DOHH2 (cell line): Measurements from ENCODE around the gene ERP29.

Experiments
- H3F3A ChIP-seq: fragments of 200-600 bp; sonication (generic), shearing (Covaris generic); 2 replicates; pipeline ENCODE4 v1.6.0; 2016; ENCODE audit warnings: antibody characterized with exemption, mild to moderate bottlenecking; ENCODE audit not compliant: control insufficient read depth, insufficient read depth
- H3K27ac ChIP-seq: fragments of 200-600 bp; sonication (generic); 2 replicates; pipeline ENCODE4 v1.5.1; 2014; ENCODE audit warnings: low read depth, mild to moderate bottlenecking, low read length, moderate library complexity
- H3K27me3 ChIP-seq: fragments of 200-600 bp; sonication (generic); 2 replicates; pipeline ENCODE4 v1.6.1; 2014; ENCODE audit warnings: mild to moderate bottlenecking, low read length, mixed read lengths; ENCODE audit not compliant: control insufficient read depth
- H3K36me3 ChIP-seq: fragments of 200-600 bp; sonication (generic); 2 replicates; pipeline ENCODE4 v1.6.1; 2014; ENCODE audit warnings: mild to moderate bottlenecking, low read length, moderate library complexity, mixed read lengths; ENCODE audit not compliant: control insufficient read depth
- H3K4me1 ChIP-seq: fragments of 200-600 bp; sonication (generic); 2 replicates; pipeline ENCODE4 v1.6.1; 2014; ENCODE audit warnings: mild to moderate bottlenecking, low read length, mixed read lengths; ENCODE audit not compliant: control insufficient read depth
- H3K4me2 ChIP-seq: fragments of 200-600 bp; sonication (generic); 2 replicates; pipeline ENCODE4 v1.6.0; 2014; ENCODE audit warnings: mild to moderate bottlenecking, low read length, moderate library complexity
- H3K4me3 ChIP-seq: fragments of 200-600 bp; sonication (generic); 2 replicates; pipeline ENCODE4 v1.5.1; 2014; ENCODE audit warnings: mild to moderate bottlenecking, low read length, mixed read lengths
- H3K79me2 ChIP-seq: fragments of 200-600 bp; sonication (generic); 2 replicates; pipeline ENCODE4 v1.6.1; 2014; ENCODE audit warnings: mild to moderate bottlenecking, low read length, mixed read lengths; ENCODE audit not compliant: control insufficient read depth
- H3K9me2 ChIP-seq: fragments of 200-600 bp; sonication (generic); replicated peaks from 2 replicates; pipeline ENCODE4 v1.6.1; 2014; ENCODE audit warnings: mild to moderate bottlenecking, low read length, mixed read lengths; ENCODE audit not compliant: control insufficient read depth
- H3K9me3 ChIP-seq: fragments of 200-600 bp; sonication (generic); 2 replicates; pipeline ENCODE4 v1.6.1; 2014; ENCODE audit warnings: antibody characterized with exemption, low read length, mixed read lengths; ENCODE audit not compliant: control insufficient read depth, insufficient read depth
- H4K20me1 ChIP-seq: fragments of 200-600 bp; sonication (generic); 2 replicates; pipeline ENCODE4 v1.6.0; 2014; ENCODE audit warnings: low read depth, mild to moderate bottlenecking, antibody characterized with exemption, low read length, moderate library complexity; ENCODE audit not compliant: control insufficient read depth, insufficient read depth
- CTCF ChIP-seq: fragments of 200-600 bp; sonication (generic); IDR thresholded peaks from one replicate; pipeline ENCODE4 v1.5.1; 2014; ENCODE audit warnings: antibody characterized with exemption, mild to moderate bottlenecking, low read depth, low read length; ENCODE audit not compliant: poor library complexity, severe bottlenecking
- EZH2phosphoT487 ChIP-seq: fragments of 200-600 bp; sonication (generic); IDR thresholded peaks from 2 replicates; pipeline ENCODE4 v1.6.1; 2017; ENCODE audit warnings: borderline replicate concordance, mild to moderate bottlenecking, antibody characterized with exemption, low read length, moderate library complexity, mixed read lengths

Gene ERP29

GRCh38 chr12:112061137-112061536, 47.9 kb downstream of the ERP29 start:
- H3K79me2 ChIP-seq, result no peaks in the 10 kb centered on the region

DNA sequence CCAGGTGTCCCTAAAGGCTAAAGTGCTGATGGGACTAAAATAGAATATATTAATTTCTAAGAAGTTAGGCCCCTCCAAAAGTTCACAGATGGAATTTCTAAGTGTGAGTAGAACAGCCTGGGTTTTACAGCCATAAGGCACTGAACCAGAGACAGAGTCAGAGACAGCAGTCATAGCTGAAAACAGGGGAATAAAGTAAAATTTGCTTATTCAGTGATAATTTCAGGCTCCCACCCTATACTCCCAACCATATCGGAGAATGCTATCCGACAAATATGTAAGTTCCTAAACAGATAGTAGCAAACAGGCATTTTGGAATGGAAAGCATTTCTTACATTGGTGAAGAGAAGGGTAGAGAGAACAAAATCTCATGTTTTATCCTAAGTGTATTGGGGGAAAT, 50.0 kb downstream of the ERP29 start:
- Histone ChIP-seq H3F3A (peaks cover 5% of the 10 kb centered on the region; the same call in 1 of the 2 replicates), H3K79me2 (no peaks in the 10 kb centered on the region), H3K9me3 (no peaks in the 10 kb centered on the region), H4K20me1 (no peaks in the 10 kb centered on the region), H3K4me2 (no peak overlapping the region), H3K36me3 (peaks cover 77% of the 10 kb centered on the region), H3K27ac (no peak overlapping the region), H3K4me3 (no peak overlapping the region), H3K9me2 (no peaks in the 10 kb centered on the region), H3K4me1 (no peaks in the 10 kb centered on the region), H3K27me3 (no peaks in the 10 kb centered on the region)
- TF ChIP-seq CTCF (no peak), EZH2phosphoT487 (no peak)

More at GRCh38 chr12:112061137-112061536, 47.9 kb downstream of the ERP29 start:
- no peak for TF ChIP-seq EZH2phosphoT487
- no peak for TF ChIP-seq CTCF
- no peak overlapping the region for H3K4me3 ChIP-seq
- no peak overlapping the region for H3K4me2 ChIP-seq
- H4K20me1 ChIP-seq, result no peaks in the 10 kb centered on the region
- H3F3A ChIP-seq, result peaks cover 5% of the 10 kb centered on the region; the same call in 1 of the 2 replicates
- no peaks in the 10 kb centered on the region for H3K9me2 ChIP-seq
- H3K27ac ChIP-seq, result no peak overlapping the region
- H3K27me3 ChIP-seq, result no peaks in the 10 kb centered on the region
- H3K9me3 ChIP-seq, result no peaks in the 10 kb centered on the region
- peaks cover 71% of the 10 kb centered on the region for H3K36me3 ChIP-seq
- no peaks in the 10 kb centered on the region for H3K4me1 ChIP-seq

GRCh38 chr12:112066566-112066965, 53.3 kb downstream of the ERP29 start:
- TF ChIP-seq CTCF (no peak), EZH2phosphoT487 (no peak)
- H3K27me3 ChIP-seq, result no peaks in the 10 kb centered on the region
- H3K79me2 ChIP-seq, result no peaks in the 10 kb centered on the region
- no peak overlapping the region for H3K27ac ChIP-seq
- no peaks in the 10 kb centered on the region for H3K9me3 ChIP-seq
- no peaks in the 10 kb centered on the region for H3K9me2 ChIP-seq
- H3K4me1 ChIP-seq, result no peaks in the 10 kb centered on the region
- H3K4me2 ChIP-seq, result no peak overlapping the region
- no peaks in the 10 kb centered on the region for H4K20me1 ChIP-seq
- H3K4me3 ChIP-seq, result no peak overlapping the region
- H3F3A ChIP-seq, result peaks cover 2% of the 10 kb centered on the region; the same call in 1 of the 2 replicates
- H3K36me3 ChIP-seq, result peaks cover 78% of the 10 kb centered on the region
